Endometrial microvascular endothelial cells (primary cell): ENCODE data around the gene TMEM123. TPM values are rescaled to one million over a fixed set of nuclear protein-coding genes. Genes with fewer than 3 reads are reported as not detected.
"Not testable (repeated sequence)": the region's sequence is repeated elsewhere in the genome, so short reads cannot be mapped to it uniquely, and the experiment has no call there.

Source experiments
- in situ Hi-C: cut with HindIII; loops from 2 replicates; pipeline ENCODE4 v1.10.0; 2017; ENCODE audit warnings: low sequenced_read_pairs, low pct_unique_long_range_greater_than_20kb; ENCODE audit errors: inconsistent ontology term
- total RNA-seq: library from RNA; depleted of rRNA; stranded (reverse); fragments of >200 nt; gene quantifications from one replicate; pipeline ENCODE4 v1.2.3, GENCODE V29; 2015; ENCODE audit errors: inconsistent ontology term

TMEM123 gene
- total RNA-seq, 1 donor from 2014 or later, result 200 TPM

- in situ Hi-C loops, result no loop called here
These were observed 734 bp upstream of the TMEM123 start for GRCh38 chr11:102453302-102453695.

GRCh38 chr11:102451681-102452460 lies 694 bp downstream of the TMEM123 start:
- in situ Hi-C loops, result no loop called here

- in situ Hi-C loops, result no loop called here
These were observed 1.4 kb downstream of the TMEM123 start for GRCh38 chr11:102451041-102451680.

- in situ Hi-C loops, result no loop called here
These were observed 2.7 kb downstream of the TMEM123 start for GRCh38 chr11:102449651-102450570.

GRCh38 chr11:102448869-102449224 lies 3.7 kb downstream of the TMEM123 start:
- in situ Hi-C loops, result no loop called here

- in situ Hi-C loops, result no loop called here
These were observed 4.4 kb downstream of the TMEM123 start for GRCh38 chr11:102447941-102448868.

GRCh38 chr11:102447193-102447592 lies 5.4 kb downstream of the TMEM123 start:
- in situ Hi-C loops, result no loop called here

- in situ Hi-C loops, result no loop called here
These were observed 6.0 kb downstream of the TMEM123 start for GRCh38 chr11:102446606-102447005.

- in situ Hi-C loops, result not testable (repeated sequence)
These were observed 7.9 kb downstream of the TMEM123 start for GRCh38 chr11:102444693-102445092.

- in situ Hi-C loops, result not testable (repeated sequence)
These were observed 8.4 kb downstream of the TMEM123 start for GRCh38 chr11:102444142-102444541.

- in situ Hi-C loops, result not testable (repeated sequence)
These were observed 13.6 kb downstream of the TMEM123 start for GRCh38 chr11:102439063-102439363.

- in situ Hi-C loops, result no loop called here
These were observed 14.1 kb downstream of the TMEM123 start for GRCh38 chr11:102438311-102439062.

GRCh38 chr11:102437727-102438126 lies 14.8 kb downstream of the TMEM123 start:
- in situ Hi-C loops, result no loop called here

- in situ Hi-C loops, result no loop called here
These were observed 15.6 kb downstream of the TMEM123 start for GRCh38 chr11:102436976-102437375.

GRCh38 chr11:102436561-102436960 lies 16.0 kb downstream of the TMEM123 start:
- in situ Hi-C loops, result no loop called here

- in situ Hi-C loops, result no loop called here
These were observed 16.9 kb downstream of the TMEM123 start for GRCh38 chr11:102435688-102436087.

GRCh38 chr11:102433571-102433970 lies 19.0 kb downstream of the TMEM123 start:
- in situ Hi-C loops, result not testable (repeated sequence)

- in situ Hi-C loops, result not testable (repeated sequence)
These were observed 20.0 kb downstream of the TMEM123 start for GRCh38 chr11:102432560-102432959.
